B cell (primary cell): ENCODE results near the gene DRAXIN.

Experiments used
- EZH2 ChIP-seq: IDR thresholded peaks from 2 replicates; pipeline ENCODE4 v1.6.1; 2012; ENCODE audit warnings: borderline replicate concordance, low read depth, mild to moderate bottlenecking, moderate library complexity, low read length; ENCODE audit not compliant: insufficient read depth, poor library complexity, severe bottlenecking
- TF ChIP-seq, protein P1 (sequence below): fragments of 200-600 bp; IDR thresholded peaks from one replicate; pipeline ENCODE4 v1.8.0; 2022; ENCODE audit warnings: antibody characterized with exemption, mild to moderate bottlenecking

DNA sequence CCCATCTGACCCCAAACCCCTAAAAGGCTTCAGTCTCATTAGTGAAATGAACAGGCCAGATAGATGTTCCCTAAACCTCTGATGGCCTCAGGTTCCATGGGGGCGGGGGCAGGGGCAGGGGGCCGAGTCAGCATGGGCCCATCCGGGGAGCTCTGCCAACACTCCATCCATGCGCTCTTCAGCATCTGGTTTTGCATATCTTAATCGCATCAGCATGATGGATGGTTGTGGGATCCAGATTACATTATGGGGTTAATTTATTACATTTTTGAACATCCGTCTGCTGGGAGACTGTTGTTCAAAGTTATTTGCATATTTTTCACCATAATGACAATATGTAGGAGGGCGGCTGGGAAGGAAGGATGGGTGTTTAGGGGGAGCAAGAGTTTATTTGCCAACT is 7.4 kb upstream of the DRAXIN start:
- TF ChIP-seq, protein P1, sequence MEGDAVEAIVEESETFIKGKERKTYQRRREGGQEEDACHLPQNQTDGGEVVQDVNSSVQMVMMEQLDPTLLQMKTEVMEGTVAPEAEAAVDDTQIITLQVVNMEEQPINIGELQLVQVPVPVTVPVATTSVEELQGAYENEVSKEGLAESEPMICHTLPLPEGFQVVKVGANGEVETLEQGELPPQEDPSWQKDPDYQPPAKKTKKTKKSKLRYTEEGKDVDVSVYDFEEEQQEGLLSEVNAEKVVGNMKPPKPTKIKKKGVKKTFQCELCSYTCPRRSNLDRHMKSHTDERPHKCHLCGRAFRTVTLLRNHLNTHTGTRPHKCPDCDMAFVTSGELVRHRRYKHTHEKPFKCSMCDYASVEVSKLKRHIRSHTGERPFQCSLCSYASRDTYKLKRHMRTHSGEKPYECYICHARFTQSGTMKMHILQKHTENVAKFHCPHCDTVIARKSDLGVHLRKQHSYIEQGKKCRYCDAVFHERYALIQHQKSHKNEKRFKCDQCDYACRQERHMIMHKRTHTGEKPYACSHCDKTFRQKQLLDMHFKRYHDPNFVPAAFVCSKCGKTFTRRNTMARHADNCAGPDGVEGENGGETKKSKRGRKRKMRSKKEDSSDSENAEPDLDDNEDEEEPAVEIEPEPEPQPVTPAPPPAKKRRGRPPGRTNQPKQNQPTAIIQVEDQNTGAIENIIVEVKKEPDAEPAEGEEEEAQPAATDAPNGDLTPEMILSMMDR = no peak
- TF ChIP-seq EZH2 = no peak
